ENCODE results near the gene OR5K1.

GRCh38 chr3:98512576-98512975 lies 49.6 kb downstream of the OR5K1 start:
- TF ChIP-seq POLR2A (IDR thresholded peaks at IDR 0.05; ENCODE audit: low read length) (no peak), GATA1 (IDR thresholded peaks at IDR 0.05; ENCODE audit: low read depth, low read length) (no peak)

Data from erythroblast (primary cell).